Type B pancreatic cell (in vitro differentiated cells): Measurements from ENCODE around the gene KCNJ14. TPM values are rescaled to one million over a fixed set of nuclear protein-coding genes. Genes with fewer than 3 reads are reported as not detected.
A peak's percentile ranks its signal among the peaks of the same experiment; 100 is the strongest.

Source experiments
- DNase-seq: peaks from one replicate; pipeline ENCODE4 v3.0.0; 2021; ENCODE audit warnings: mixed read lengths; ENCODE audit not compliant: unreplicated experiment; ENCODE audit errors: extremely low spot score
- H3K27ac Mint-ChIP-seq: 2 replicates; pipeline ENCODE4 v1.8.0; 2021; ENCODE audit warnings: mild to moderate bottlenecking, mixed read lengths
- H3K27me3 Mint-ChIP-seq: 2 replicates; pipeline ENCODE4 v1.8.0; 2021; ENCODE audit warnings: mixed read lengths
- H3K36me3 Mint-ChIP-seq: 2 replicates; pipeline ENCODE4 v1.8.0; 2021; ENCODE audit warnings: mixed read lengths
- H3K4me1 Mint-ChIP-seq: one replicate; pipeline ENCODE4 v1.8.0; 2021; ENCODE audit warnings: mixed read lengths; ENCODE audit not compliant: unreplicated experiment
- H3K4me3 Mint-ChIP-seq: 2 replicates; pipeline ENCODE4 v1.8.0; 2021; ENCODE audit warnings: mild to moderate bottlenecking, mixed read lengths
- H3K9me3 Mint-ChIP-seq: 2 replicates; pipeline ENCODE4 v1.8.0; 2021; ENCODE audit warnings: mixed read lengths
- total RNA-seq: library from RNA; stranded (reverse); gene quantifications from 2 replicates; pipeline ENCODE4 v1.2.1, GENCODE V29; 2021; ENCODE audit warnings: low replicate concordance
- TF ChIP-seq, protein P1 (sequence below): fragments of 200-600 bp; sonication (generic); conservative IDR thresholded peaks from 2 replicates; pipeline ENCODE4 v1.5.0; 2021; ENCODE audit warnings: antibody characterized with exemption, mild to moderate bottlenecking

KCNJ14 gene
- total RNA-seq, 1 donor from 2014 or later: 1.8 TPM

DNA sequence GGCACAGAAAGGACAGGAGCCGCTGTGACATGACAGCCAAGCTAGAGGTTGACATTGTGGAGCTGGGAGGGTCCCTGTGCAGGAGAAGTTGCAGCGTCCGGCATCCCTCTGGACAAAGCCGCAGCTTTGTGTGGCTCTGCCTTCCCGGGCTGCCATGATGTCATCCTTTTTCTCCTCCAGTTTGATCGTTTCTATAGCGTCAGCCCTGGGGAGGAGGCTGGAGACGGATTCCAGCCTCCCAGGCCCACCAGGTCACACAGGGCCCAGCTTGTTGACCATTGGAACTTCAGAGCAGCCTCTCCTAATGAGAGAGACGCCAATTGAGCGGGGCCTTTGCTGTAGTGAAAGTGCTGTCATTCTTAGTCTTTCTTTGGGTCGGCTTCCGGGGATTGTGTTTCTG is 3.8 kb upstream of the KCNJ14 start:
- Mint-ChIP-seq H3K27ac (no peak overlapping the region), H3K36me3 (peaks cover 13% of the 10 kb centered on the region), H3K27me3 (no peaks in the 10 kb centered on the region), H3K4me3 (no peak overlapping the region), H3K4me1 (no peaks in the 10 kb centered on the region), H3K9me3 (no peaks in the 10 kb centered on the region)
- no peak for DNase-seq
- TF ChIP-seq, protein P1, sequence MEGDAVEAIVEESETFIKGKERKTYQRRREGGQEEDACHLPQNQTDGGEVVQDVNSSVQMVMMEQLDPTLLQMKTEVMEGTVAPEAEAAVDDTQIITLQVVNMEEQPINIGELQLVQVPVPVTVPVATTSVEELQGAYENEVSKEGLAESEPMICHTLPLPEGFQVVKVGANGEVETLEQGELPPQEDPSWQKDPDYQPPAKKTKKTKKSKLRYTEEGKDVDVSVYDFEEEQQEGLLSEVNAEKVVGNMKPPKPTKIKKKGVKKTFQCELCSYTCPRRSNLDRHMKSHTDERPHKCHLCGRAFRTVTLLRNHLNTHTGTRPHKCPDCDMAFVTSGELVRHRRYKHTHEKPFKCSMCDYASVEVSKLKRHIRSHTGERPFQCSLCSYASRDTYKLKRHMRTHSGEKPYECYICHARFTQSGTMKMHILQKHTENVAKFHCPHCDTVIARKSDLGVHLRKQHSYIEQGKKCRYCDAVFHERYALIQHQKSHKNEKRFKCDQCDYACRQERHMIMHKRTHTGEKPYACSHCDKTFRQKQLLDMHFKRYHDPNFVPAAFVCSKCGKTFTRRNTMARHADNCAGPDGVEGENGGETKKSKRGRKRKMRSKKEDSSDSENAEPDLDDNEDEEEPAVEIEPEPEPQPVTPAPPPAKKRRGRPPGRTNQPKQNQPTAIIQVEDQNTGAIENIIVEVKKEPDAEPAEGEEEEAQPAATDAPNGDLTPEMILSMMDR: no peak

DNA sequence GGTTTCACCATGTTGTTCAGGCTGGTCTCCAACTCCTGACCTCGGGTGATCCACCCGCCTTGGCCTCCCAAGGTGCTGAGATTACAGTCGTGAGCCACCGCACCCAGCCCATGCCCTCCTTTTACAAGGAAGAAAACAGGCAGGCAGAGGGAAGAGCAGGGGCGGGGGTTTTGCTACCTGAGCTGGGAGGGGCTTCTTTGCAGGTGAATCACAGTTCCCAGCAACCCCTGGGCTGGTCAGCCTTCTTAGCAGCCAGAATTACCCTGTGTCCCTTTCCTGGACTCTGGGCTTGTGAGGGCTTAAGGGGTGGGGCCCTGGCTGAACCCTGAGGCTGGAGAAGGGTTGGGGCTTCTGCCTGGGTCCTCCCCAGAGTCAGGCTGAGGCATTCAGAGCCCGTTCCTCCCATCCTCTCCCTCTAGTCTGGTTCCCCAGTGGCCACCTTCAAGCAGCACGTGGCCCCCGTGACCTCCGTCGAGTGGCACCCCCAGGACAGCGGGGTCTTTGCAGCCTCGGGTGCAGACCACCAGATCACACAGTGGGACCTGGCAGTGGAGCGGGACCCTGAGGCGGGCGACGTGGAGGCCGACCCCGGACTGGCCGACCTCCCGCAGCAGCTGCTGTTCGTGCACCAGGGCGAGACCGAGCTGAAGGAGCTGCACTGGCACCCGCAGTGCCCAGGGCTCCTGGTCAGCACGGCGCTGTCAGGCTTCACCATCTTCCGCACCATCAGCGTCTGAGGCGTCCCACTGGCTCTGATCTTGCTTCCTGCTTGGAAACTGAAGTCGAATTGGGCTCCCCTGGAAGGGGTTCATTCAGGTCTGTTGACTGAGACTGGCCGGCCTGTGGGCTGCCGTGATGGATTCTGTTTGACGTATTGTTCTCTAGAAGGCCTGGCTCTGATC is 2.8 kb upstream of the KCNJ14 start:
- TF ChIP-seq, protein P1: no peak
- no peaks in the 10 kb centered on the region for H3K9me3 Mint-ChIP-seq
- H3K36me3 Mint-ChIP-seq: peaks cover 13% of the 10 kb centered on the region
- H3K4me3 Mint-ChIP-seq: no peak overlapping the region
- DNase-seq: no peak
- peak overlapping the region; percentile 64 for H3K27ac Mint-ChIP-seq
- H3K4me1 Mint-ChIP-seq: no peaks in the 10 kb centered on the region
- H3K27me3 Mint-ChIP-seq: no peaks in the 10 kb centered on the region

DNA sequence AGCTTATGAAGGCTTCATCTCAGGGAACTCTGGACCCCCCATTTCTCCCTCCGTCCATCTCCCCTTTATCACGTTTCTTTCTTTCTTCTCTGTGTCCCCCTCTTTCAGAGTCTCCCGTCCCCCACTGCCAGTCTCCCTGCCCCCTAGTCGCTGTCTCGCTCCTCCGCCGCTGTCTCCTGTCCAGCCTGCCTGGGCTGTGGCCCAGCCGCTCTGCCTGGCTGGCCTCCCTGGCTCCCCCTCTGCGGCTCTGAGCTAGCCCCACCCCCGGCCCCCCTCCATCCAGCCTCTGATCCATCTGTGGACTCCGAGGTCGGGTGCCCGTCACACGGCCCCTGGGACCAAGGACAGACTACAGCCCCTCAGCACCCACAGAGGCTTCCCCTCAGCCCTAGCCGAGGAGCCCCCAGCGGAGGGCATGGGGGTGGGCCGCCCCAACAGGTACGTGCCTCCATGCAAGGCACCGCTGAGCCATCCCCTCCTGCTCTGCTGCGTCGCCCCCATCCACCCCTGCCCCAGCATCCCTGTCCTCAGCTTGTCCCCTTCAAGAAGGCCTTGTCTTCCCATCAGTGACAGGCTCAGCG is 1.1 kb upstream of the KCNJ14 start:
- no peaks in the 10 kb centered on the region for H3K27me3 Mint-ChIP-seq
- H3K9me3 Mint-ChIP-seq: no peaks in the 10 kb centered on the region
- no peak for DNase-seq
- TF ChIP-seq, protein P1: no peak
- H3K36me3 Mint-ChIP-seq: peaks cover 6% of the 10 kb centered on the region
- no peaks in the 10 kb centered on the region for H3K4me1 Mint-ChIP-seq
- peak overlapping the region; percentile 48 for H3K27ac Mint-ChIP-seq
- no peak overlapping the region for H3K4me3 Mint-ChIP-seq

DNA sequence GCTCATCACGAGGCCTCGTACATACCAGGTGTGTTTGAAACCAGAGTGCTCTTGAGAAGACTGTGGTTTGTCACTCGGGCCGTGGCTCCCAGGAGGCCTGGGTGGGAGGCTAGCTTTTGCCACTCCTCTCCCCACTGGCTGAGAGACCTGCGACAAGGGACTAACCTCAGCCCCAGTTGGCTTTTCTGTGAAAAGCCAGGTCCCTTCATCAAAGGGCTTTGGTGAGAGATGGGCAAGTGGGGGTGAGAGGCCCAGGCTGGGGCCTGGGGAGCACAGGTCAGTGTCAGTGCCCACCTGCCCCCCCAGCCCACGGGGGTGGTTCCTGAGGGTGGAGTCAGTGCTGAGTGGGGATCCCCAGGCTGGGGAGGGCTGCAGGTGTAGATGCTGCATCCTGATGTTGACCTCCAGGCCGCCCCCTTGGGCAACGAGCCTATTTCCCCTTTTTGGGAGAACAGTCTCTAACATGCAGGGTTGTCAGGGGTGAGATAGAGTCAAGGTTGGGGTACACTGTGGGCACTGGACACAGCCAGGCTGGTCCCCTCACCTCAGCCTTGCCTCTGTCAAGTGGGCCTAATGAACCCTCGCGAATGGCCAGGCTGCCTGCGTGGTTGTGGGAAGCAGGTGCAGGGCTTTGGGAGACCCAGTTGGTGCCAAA is 661 bp downstream of the KCNJ14 start:
- H3K9me3 Mint-ChIP-seq: no peaks in the 10 kb centered on the region
- peaks cover 6% of the 10 kb centered on the region for H3K36me3 Mint-ChIP-seq
- TF ChIP-seq, protein P1: no peak
- H3K4me1 Mint-ChIP-seq: no peaks in the 10 kb centered on the region
- no peak overlapping the region for H3K27ac Mint-ChIP-seq
- no peak for DNase-seq
- H3K27me3 Mint-ChIP-seq: no peaks in the 10 kb centered on the region
- H3K4me3 Mint-ChIP-seq: no peak overlapping the region

DNA sequence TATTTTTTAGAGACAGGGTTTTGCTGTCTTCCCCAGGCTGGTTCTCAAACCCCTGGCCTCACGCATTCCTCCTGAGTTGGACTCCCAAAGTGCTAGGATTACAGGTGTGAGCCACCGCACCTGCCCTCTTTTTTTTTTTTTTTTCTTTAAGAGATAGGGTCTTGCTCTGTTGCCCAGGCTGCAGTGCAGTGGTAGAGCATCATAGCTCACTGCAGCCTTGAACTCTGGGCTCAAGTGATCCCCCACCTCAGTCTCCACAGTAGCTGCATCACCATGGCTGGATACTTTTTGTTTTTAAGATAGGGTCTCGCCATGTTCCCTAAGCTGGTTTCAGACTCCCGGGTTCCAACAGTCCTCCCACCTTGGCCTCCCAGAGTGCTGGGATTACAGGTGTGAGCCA is 1.5 kb downstream of the KCNJ14 start:
- no peaks in the 10 kb centered on the region for H3K27me3 Mint-ChIP-seq
- no peak overlapping the region for H3K4me3 Mint-ChIP-seq
- H3K4me1 Mint-ChIP-seq: no peaks in the 10 kb centered on the region
- TF ChIP-seq, protein P1: no peak
- no peak for DNase-seq
- no peak overlapping the region for H3K27ac Mint-ChIP-seq
- H3K9me3 Mint-ChIP-seq: no peaks in the 10 kb centered on the region
- H3K36me3 Mint-ChIP-seq: peaks cover 6% of the 10 kb centered on the region
